ENCODE measurements around the gene FNBP1.
"Not testable (repeated sequence)": the region's sequence is repeated elsewhere in the genome, so short reads cannot be mapped to it uniquely, and the experiment has no call there.

GRCh38 chr9:130009546-130009945 lies 33.4 kb downstream of the FNBP1 start:
- TF ChIP-seq CTCF, POLR2A (IDR thresholded peaks at IDR 0.05): not testable (repeated sequence)

All from body of pancreas (tissue), 4 donors.